ENCODE measurements around the gene CDC37.

- TF ChIP-seq CTCF (IDR thresholded peaks at IDR 0.05) (no peak), POLR2A (IDR thresholded peaks at IDR 0.05) (no peak), POLR2AphosphoS5 (IDR thresholded peaks at IDR 0.05) (no peak)
These were observed 7.4 kb downstream of the CDC37 start for GRCh38 chr19:10395917-10396316.

All from sigmoid colon (tissue), 4 donors.